PC-9 (cell line): ENCODE measurements around the gene RBMS2. TPM values are rescaled to one million over a fixed set of nuclear protein-coding genes. Genes with fewer than 3 reads are reported as not detected.

Source experiments
- BruUV-seq: library from RNA; stranded (reverse); fragments of 400-500 nt; replicated peaks from 2 replicates; lab custom pipeline; 2021; lab: Mats Ljungman, UMichigan
- CTCF ChIA-PET: fragments of 300-600 bp; sonication (Branson Sonifier 250); formaldehyde crosslinking; loops from one replicate; lab custom pipeline; 2022; ENCODE audit warnings: antibody characterized with exemption; lab: Charles Lee
- POLR2A ChIA-PET: fragments of 300-600 bp; sonication (Branson Sonifier 250); formaldehyde crosslinking; loops from one replicate; lab custom pipeline; 2022; ENCODE audit warnings: antibody characterized with exemption; ENCODE audit not compliant: unreplicated experiment; lab: Charles Lee
- DNase-seq, 2 experiments: peaks; one replicate each; pipeline versions ENCODE4 v3.0.0 to v3.0.0-alpha.2; 2015 to 2022; ENCODE audit warnings: mixed read lengths in 1 of 2
- H2AFZ ChIP-seq: fragments of 200-600 bp; sonication (generic); 2 replicates; pipeline ENCODE4 v1.8.1; 2017; ENCODE audit warnings: antibody characterized with exemption
- H3F3A ChIP-seq: fragments of 200-600 bp; sonication (generic); 2 replicates; pipeline ENCODE4 v1.8.1; 2017; ENCODE audit warnings: antibody characterized with exemption, mild to moderate bottlenecking, low read depth; ENCODE audit not compliant: insufficient read depth
- H3K27ac ChIP-seq: fragments of 200-600 bp; sonication (generic); 2 replicates; pipeline ENCODE4 v1.6.1; 2016; ENCODE audit warnings: mixed run types
- H3K27me3 ChIP-seq: fragments of 200-600 bp; sonication (generic); 2 replicates; pipeline ENCODE4 v1.6.1; 2016; ENCODE audit warnings: low read depth, mixed run types; ENCODE audit not compliant: insufficient read depth
- H3K36me3 ChIP-seq: fragments of 200-600 bp; sonication (generic); 2 replicates; pipeline ENCODE4 v1.6.1; 2016; ENCODE audit warnings: low read depth, mixed run types
- H3K4me1 ChIP-seq: fragments of 200-600 bp; sonication (generic); replicated peaks from 2 replicates; pipeline ENCODE4 v1.6.1; 2016; ENCODE audit warnings: mixed run types; ENCODE audit not compliant: insufficient read depth
- H3K4me2 ChIP-seq: fragments of 200-600 bp; sonication (generic); 2 replicates; pipeline ENCODE4 v1.6.1; 2017; ENCODE audit warnings: mixed run types
- H3K4me3 ChIP-seq: fragments of 200-600 bp; sonication (generic); 2 replicates; pipeline ENCODE4 v1.6.1; 2016; ENCODE audit warnings: mixed run types
- H3K79me2 ChIP-seq: fragments of 200-600 bp; sonication (generic); 2 replicates; pipeline ENCODE4 v1.6.1; 2017; ENCODE audit warnings: low read depth, mixed run types
- H3K9me2 ChIP-seq: fragments of 200-600 bp; sonication (generic); 2 replicates; pipeline ENCODE4 v1.8.1; 2017; ENCODE audit warnings: mild to moderate bottlenecking; ENCODE audit not compliant: insufficient read depth
- H3K9me3 ChIP-seq: fragments of 200-600 bp; sonication (generic); 2 replicates; pipeline ENCODE4 v1.8.1; 2016; ENCODE audit warnings: low read depth; ENCODE audit not compliant: insufficient read depth
- H4K20me1 ChIP-seq: fragments of 200-600 bp; sonication (generic); 2 replicates; pipeline ENCODE4 v1.8.1; 2017; ENCODE audit not compliant: insufficient read depth
- EZH2 ChIP-seq: fragments of 200-600 bp; sonication (generic); IDR thresholded peaks from 2 replicates; pipeline ENCODE4 v1.8.0; 2017; ENCODE audit warnings: antibody characterized with exemption, low read depth
- intact Hi-C: fragments of 100-400 bp; cut with micrococcal nuclease; formaldehyde crosslinking; loops from one replicate; pipeline ENCODE4 v1.10.0; 2022; ENCODE audit not compliant: unreplicated experiment
- total RNA-seq: library from RNA; stranded (reverse); gene quantifications from 2 replicates; pipeline ENCODE4 v1.2.3, GENCODE V29; 2021
- TF ChIP-seq, protein P1 (sequence below): fragments of 200-600 bp; sonication (generic); conservative IDR thresholded peaks from 2 replicates; pipeline ENCODE4 v1.6.1; 2017; ENCODE audit warnings: mixed run types, antibody characterized with exemption, mild to moderate bottlenecking, moderate library complexity

RBMS2 gene
- total RNA-seq, 1 experiment from 2014 or later, result 81.8 TPM

DNA sequence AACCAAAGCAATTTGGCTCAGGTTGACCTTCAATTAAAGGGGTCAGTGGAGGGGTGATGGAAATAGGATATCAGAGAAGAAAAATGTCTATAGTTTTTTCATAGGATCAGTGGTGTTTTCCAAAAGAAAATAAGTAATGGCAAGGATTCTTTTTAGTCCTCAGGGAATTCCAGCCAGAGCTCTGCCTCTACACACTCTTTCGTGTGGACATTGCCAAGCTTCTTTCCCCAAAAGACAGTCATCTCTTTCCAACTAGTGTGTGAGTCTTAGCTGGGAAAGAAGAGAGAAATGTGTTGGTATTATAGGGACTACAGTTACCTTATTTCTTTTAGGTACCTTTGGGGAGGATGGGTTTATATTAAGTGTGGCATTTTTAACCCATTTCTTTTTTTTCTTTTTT is 46.5 kb downstream of the RBMS2 start:
- Histone ChIP-seq H3K79me2 (no peaks in the 10 kb centered on the region), H3K36me3 (peaks cover 22% of the 10 kb centered on the region; the same call in 1 of the 2 replicates), H2AFZ (no peak overlapping the region), H3K4me1 (peaks cover 29% of the 10 kb centered on the region), H3K9me3 (no peaks in the 10 kb centered on the region), H3K4me2 (no peak overlapping the region), H3K27me3 (no peaks in the 10 kb centered on the region), H3F3A (peaks cover 23% of the 10 kb centered on the region), H3K4me3 (no peak overlapping the region), H4K20me1 (no peaks in the 10 kb centered on the region), H3K9me2 (no peaks in the 10 kb centered on the region), H3K27ac (no peak overlapping the region)
- POLR2A ChIA-PET, result interaction anchor here (0.6 kb wide), 2 partner anchors 10 to 453 kb away, joined by 4 read pairs; no protein-coding TSS in a partner anchor
- TF ChIP-seq EZH2, result no peak
- TF ChIP-seq, protein P1, sequence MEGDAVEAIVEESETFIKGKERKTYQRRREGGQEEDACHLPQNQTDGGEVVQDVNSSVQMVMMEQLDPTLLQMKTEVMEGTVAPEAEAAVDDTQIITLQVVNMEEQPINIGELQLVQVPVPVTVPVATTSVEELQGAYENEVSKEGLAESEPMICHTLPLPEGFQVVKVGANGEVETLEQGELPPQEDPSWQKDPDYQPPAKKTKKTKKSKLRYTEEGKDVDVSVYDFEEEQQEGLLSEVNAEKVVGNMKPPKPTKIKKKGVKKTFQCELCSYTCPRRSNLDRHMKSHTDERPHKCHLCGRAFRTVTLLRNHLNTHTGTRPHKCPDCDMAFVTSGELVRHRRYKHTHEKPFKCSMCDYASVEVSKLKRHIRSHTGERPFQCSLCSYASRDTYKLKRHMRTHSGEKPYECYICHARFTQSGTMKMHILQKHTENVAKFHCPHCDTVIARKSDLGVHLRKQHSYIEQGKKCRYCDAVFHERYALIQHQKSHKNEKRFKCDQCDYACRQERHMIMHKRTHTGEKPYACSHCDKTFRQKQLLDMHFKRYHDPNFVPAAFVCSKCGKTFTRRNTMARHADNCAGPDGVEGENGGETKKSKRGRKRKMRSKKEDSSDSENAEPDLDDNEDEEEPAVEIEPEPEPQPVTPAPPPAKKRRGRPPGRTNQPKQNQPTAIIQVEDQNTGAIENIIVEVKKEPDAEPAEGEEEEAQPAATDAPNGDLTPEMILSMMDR, result no peak
- intact Hi-C loops, result no loop called here
- no peak for DNase-seq
- BruUV-seq, result no TSS peak
- CTCF ChIA-PET, result no interaction called here

DNA sequence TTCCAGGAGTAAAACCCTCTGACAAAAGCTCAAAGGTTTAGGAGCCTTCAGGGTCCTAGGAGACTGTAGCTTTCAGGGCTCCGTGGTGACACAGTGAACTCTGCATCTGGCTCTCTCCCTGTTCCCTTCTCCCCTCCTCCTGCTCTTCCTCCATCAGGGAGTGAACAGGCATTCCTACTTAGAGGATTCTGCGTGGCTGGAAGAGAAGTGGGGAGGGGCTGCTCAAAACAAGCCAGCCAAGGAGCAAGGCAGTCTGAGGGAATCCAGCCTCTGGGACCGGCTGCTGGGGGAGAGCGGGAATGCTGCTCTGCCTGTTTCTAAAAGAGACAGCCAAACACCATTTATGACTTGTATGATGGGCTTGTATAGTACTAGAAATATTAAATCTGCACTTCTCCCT is 49.5 kb downstream of the RBMS2 start:
- Histone ChIP-seq H3K4me1 (peaks cover 29% of the 10 kb centered on the region), H2AFZ (no peak overlapping the region), H3K79me2 (no peaks in the 10 kb centered on the region), H3K27me3 (no peaks in the 10 kb centered on the region), H3K27ac (no peak overlapping the region), H3F3A (peaks cover 34% of the 10 kb centered on the region), H4K20me1 (no peaks in the 10 kb centered on the region), H3K9me2 (no peaks in the 10 kb centered on the region), H3K36me3 (peaks cover 19% of the 10 kb centered on the region; the same call in 1 of the 2 replicates), H3K4me3 (no peak overlapping the region), H3K4me2 (no peak overlapping the region; the same call in 1 of the 2 replicates), H3K9me3 (no peaks in the 10 kb centered on the region)
- TF ChIP-seq, protein P1, result no peak
- TF ChIP-seq EZH2, result no peak
- BruUV-seq, result no TSS peak
- intact Hi-C loops, result no loop called here
- DNase-seq, result no peak
- POLR2A ChIA-PET, result no interaction called here
- CTCF ChIA-PET, result interaction anchor here (0.7 kb wide), 1 partner anchor 57 kb away, joined by 3 read pairs; no protein-coding TSS in a partner anchor

DNA sequence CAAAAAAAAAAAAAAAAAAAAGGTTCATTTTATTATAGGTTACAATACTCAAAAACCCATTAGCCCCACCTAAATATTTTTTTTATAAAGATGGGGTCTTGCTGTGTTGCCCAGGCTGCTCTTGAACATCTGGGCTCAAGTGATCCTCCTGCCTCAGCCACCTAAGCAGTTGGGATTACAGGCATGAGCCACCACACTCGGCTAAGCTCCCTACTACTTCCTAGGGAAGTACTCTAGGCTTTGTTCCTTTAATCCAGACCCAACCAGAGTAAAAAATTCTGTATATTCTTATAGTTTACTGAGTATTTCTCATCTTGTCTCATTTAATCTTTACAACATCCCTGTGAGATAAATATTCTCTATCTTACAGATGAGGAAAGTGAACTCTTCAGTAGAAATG is 50.7 kb downstream of the RBMS2 start:
- Histone ChIP-seq H3K9me3 (no peaks in the 10 kb centered on the region), H3K27ac (peak overlapping the region; percentile 28; the same call in 1 of the 2 replicates), H2AFZ (no peak overlapping the region), H3K79me2 (no peaks in the 10 kb centered on the region), H3K27me3 (no peaks in the 10 kb centered on the region), H3K4me3 (no peak overlapping the region), H3K4me2 (no peak overlapping the region), H3K4me1 (peaks cover 29% of the 10 kb centered on the region), H3K9me2 (no peaks in the 10 kb centered on the region), H4K20me1 (no peaks in the 10 kb centered on the region), H3K36me3 (peaks cover 19% of the 10 kb centered on the region; the same call in 1 of the 2 replicates), H3F3A (peaks cover 34% of the 10 kb centered on the region)
- no TSS peak for BruUV-seq
- CTCF ChIA-PET, result no interaction called here
- TF ChIP-seq EZH2, result no peak
- TF ChIP-seq, protein P1, result no peak
- POLR2A ChIA-PET, result no interaction called here
- no peak for DNase-seq
- intact Hi-C loops, result no loop called here
